ENCODE results near the gene ACMSD. TPM values are rescaled to one million over a fixed set of nuclear protein-coding genes. Genes with fewer than 3 reads are reported as not detected.

ACMSD gene
- total and polyA plus RNA-seq, 2 of the 4 experiments (the other 2 are of a cell fraction), result not detected

GRCh38 chr2:134815741-134816140 is 22.7 kb upstream of the ACMSD start:
- Histone ChIP-seq H4K20me1 (ENCODE audit: insufficient read depth, low read length) (no peaks in the 10 kb centered on the region), H3K4me3 (ENCODE audit: insufficient read depth, low read depth, low read length) (no peak overlapping the region), H3K4me1 (ENCODE audit: control insufficient read depth, insufficient read depth, low read length) (no peaks in the 10 kb centered on the region), H4K5ac (ENCODE audit: low read depth, low read length) (no peak overlapping the region), H3K27me3 (ENCODE audit: control insufficient read depth, insufficient read depth, low read length) (no peaks in the 10 kb centered on the region), H3K27ac (ENCODE audit: insufficient read depth, low read length) (no peak overlapping the region), H3K9me3 (ENCODE audit: control insufficient read depth, insufficient read depth, low read length) (no peaks in the 10 kb centered on the region; the same call in 1 of the 2 replicates), H3K56ac (ENCODE audit: extremely low read depth, insufficient read depth, low read length) (no peak overlapping the region), H3K9me1 (ENCODE audit: insufficient read depth, low read length) (no peaks in the 10 kb centered on the region), H2BK20ac (ENCODE audit: low read depth, low read length) (no peak overlapping the region), H2AK5ac (ENCODE audit: low read depth, low read length) (no peak overlapping the region), H2AFZ (replicated peaks; ENCODE audit: low read length, poor library complexity) (no peak overlapping the region), H2AK9ac (replicated peaks; ENCODE audit: low read depth, low read length, poor library complexity) (no peak overlapping the region), H3K9ac (ENCODE audit: low read depth, low read length) (no peak overlapping the region), H3K36me3 (ENCODE audit: control insufficient read depth, insufficient read depth, low read length) (no peaks in the 10 kb centered on the region), H4K91ac (ENCODE audit: insufficient read depth, low read depth, low read length) (no peak overlapping the region), H3K23ac (ENCODE audit: low read depth, low read length) (no peak overlapping the region), H3K14ac (replicated peaks; ENCODE audit: low read depth, low read length) (no peak overlapping the region), H4K8ac (ENCODE audit: low read depth in 2 of 2, low read length in 2 of 2) (no peak overlapping the region), H2BK120ac (ENCODE audit: low read depth, low read length) (no peak overlapping the region), H3K4me2 (ENCODE audit: low read depth, low read length) (no peak overlapping the region), H2BK5ac (ENCODE audit: low read depth, low read length, poor library complexity, severe bottlenecking) (no peak overlapping the region), H3K79me1 (ENCODE audit: low read depth in 1 of 2, low read length in 2 of 2) (no peaks in the 10 kb centered on the region), H3K18ac (ENCODE audit: low read depth, low read length) (no peak overlapping the region), H3K4ac (ENCODE audit: low read depth, low read length) (no peak overlapping the region), H2BK15ac (ENCODE audit: low read depth, low read length) (no peak overlapping the region)
- BruUV-seq (replicated peaks), result no TSS peak
- ChIA-PET POLR2A (ENCODE audit: unreplicated experiment) (no interaction called here), CTCF (no interaction called here)
- ATAC-seq (ENCODE audit: low read depth), result no peak
- in situ Hi-C loops (cut with MboI; ENCODE audit: low sequenced_read_pairs), result no loop called here
- DNase-seq, result no peak
- intact Hi-C loops (cut with micrococcal nuclease), result no loop called here
- dilution Hi-C loops (cut with HindIII; ENCODE audit: low sequenced_read_pairs, unreplicated experiment), result no loop called here
- no CpG with 5 or more reads among the region's 1 CpG for WGBS, 2 experiments (ENCODE audit: extremely low coverage in 2 of 2, insufficient read length in 1 of 2)
- TF ChIP-seq CHD1 (IDR thresholded peaks at IDR 0.05; ENCODE audit: low read depth, low read length) (no peak), RAD21 (IDR thresholded peaks at IDR 0.05; ENCODE audit: low read length) (no peak), RCOR1 (IDR thresholded peaks at IDR 0.05; ENCODE audit: insufficient replicate concordance, low read length) (no peak), SMC3 (IDR thresholded peaks at IDR 0.05; ENCODE audit: low read depth, low read length) (no peak), BHLHE40 (IDR thresholded peaks at IDR 0.05; ENCODE audit: low read depth, low read length) (no peak), MAZ (IDR thresholded peaks at IDR 0.05; ENCODE audit: borderline replicate concordance, low read depth, low read length) (no peak), RFX5 (IDR thresholded peaks at IDR 0.05; ENCODE audit: low read depth, low read length) (no peak), POLR2A (IDR thresholded peaks at IDR 0.05; ENCODE audit: low read depth, low read length) (no peak), CTCF (conservative IDR thresholded peaks at IDR 0.05; ENCODE audit: low read depth, low read length) (no peak), FOS (IDR thresholded peaks at IDR 0.05; ENCODE audit: low read depth, low read length) (no peak), USF2 (IDR thresholded peaks at IDR 0.05; ENCODE audit: low read depth, low read length) (no peak), NFE2L2 (IDR thresholded peaks at IDR 0.05; ENCODE audit: low read depth, low read length) (no peak), MAFK (IDR thresholded peaks at IDR 0.05; ENCODE audit: low read depth, low read length) (no peak), MXI1 (IDR thresholded peaks at IDR 0.05; ENCODE audit: borderline replicate concordance, low read depth, low read length) (no peak), CEBPB (IDR thresholded peaks at IDR 0.05; ENCODE audit: low read depth, low read length) (no peak), ELK1 (IDR thresholded peaks at IDR 0.05; ENCODE audit: borderline replicate concordance, low read depth, low read length) (no peak)
